A673 (cell line): ENCODE results near the gene VPS8. TPM values are rescaled to one million over a fixed set of nuclear protein-coding genes. Genes with fewer than 3 reads are reported as not detected.

Experiments
- BruUV-seq: library from RNA; stranded (reverse); fragments of 400-500 nt; replicated peaks from 2 replicates; lab custom pipeline; 2021; lab: Mats Ljungman, UMichigan
- CTCF ChIA-PET: fragments of 300-600 bp; sonication (Branson Sonifier 250); formaldehyde crosslinking; loops from one replicate; lab custom pipeline; 2022; ENCODE audit warnings: antibody characterized with exemption; lab: Charles Lee
- POLR2A ChIA-PET: fragments of 300-600 bp; sonication (Branson Sonifier 250); formaldehyde crosslinking; loops from one replicate; lab custom pipeline; 2022; ENCODE audit warnings: antibody characterized with exemption; ENCODE audit not compliant: low non-redundant PET; lab: Charles Lee
- DNase-seq: peaks from one replicate; pipeline ENCODE4 v3.0.0-alpha.2; 2015; ENCODE audit warnings: low spot score
- H3K27ac ChIP-seq: fragments of 200-600 bp; sonication (generic); 2 replicates; pipeline ENCODE4 v1.5.1; 2016; ENCODE audit warnings: mixed run types, low read depth, mild to moderate bottlenecking, mixed read lengths, antibody characterized with exemption, low read length; ENCODE audit not compliant: poor library complexity, severe bottlenecking
- H3K27me3 ChIP-seq: fragments of 200-600 bp; sonication (generic); replicated peaks from 2 replicates; pipeline ENCODE4 v1.6.1; 2017; ENCODE audit warnings: mixed run types, low read depth, mild to moderate bottlenecking, mixed read lengths, antibody characterized with exemption, low read length; ENCODE audit not compliant: insufficient read depth, poor library complexity
- H3K36me3 ChIP-seq: fragments of 200-600 bp; sonication (generic); 2 replicates; pipeline ENCODE4 v1.6.1; 2016; ENCODE audit warnings: mixed run types, mild to moderate bottlenecking, mixed read lengths, antibody characterized with exemption, low read length; ENCODE audit not compliant: insufficient read depth, poor library complexity, severe bottlenecking
- H3K4me1 ChIP-seq: fragments of 200-600 bp; sonication (generic); 2 replicates; pipeline ENCODE4 v1.6.1; 2017; ENCODE audit warnings: mixed run types, mild to moderate bottlenecking, mixed read lengths, antibody characterized with exemption, low read length; ENCODE audit not compliant: insufficient read depth, poor library complexity, severe bottlenecking
- H3K4me3 ChIP-seq: fragments of 200-600 bp; sonication (generic); 2 replicates; pipeline ENCODE4 v1.5.1; 2016; ENCODE audit warnings: low read depth, mixed run types, mild to moderate bottlenecking, mixed read lengths, low read length; ENCODE audit not compliant: poor library complexity, severe bottlenecking
- H3K9me3 ChIP-seq: fragments of 200-600 bp; sonication (generic); 2 replicates; pipeline ENCODE4 v1.6.1; 2016; ENCODE audit warnings: mixed run types, low read depth, mild to moderate bottlenecking, mixed read lengths, antibody characterized with exemption, low read length; ENCODE audit not compliant: poor library complexity, severe bottlenecking
- CTCF ChIP-seq: fragments of 300-800, 200-600 bp; sonication (generic); conservative IDR thresholded peaks from 2 replicates; pipeline ENCODE4 v1.5.1; 2017; ENCODE audit warnings: low read depth, mild to moderate bottlenecking, antibody characterized with exemption, low read length, moderate library complexity, mixed read lengths
- EZH2 ChIP-seq: fragments of 200-600 bp; sonication (generic); IDR thresholded peaks from 2 replicates; pipeline ENCODE4 v1.6.1; 2017; ENCODE audit warnings: borderline replicate concordance, low read depth, mild to moderate bottlenecking, mixed read lengths, antibody characterized with exemption, low read length; ENCODE audit not compliant: poor library complexity, severe bottlenecking
- intact Hi-C: fragments of 100-400 bp; cut with micrococcal nuclease; formaldehyde crosslinking; loops from one replicate; pipeline ENCODE4 v1.10.0; 2022; ENCODE audit not compliant: unreplicated experiment
- total RNA-seq: library from RNA; stranded (reverse); gene quantifications from 2 replicates; pipeline ENCODE4 v1.2.3, GENCODE V29; 2021

Gene VPS8
- total RNA-seq, 1 experiment from 2014 or later, result 42.3 TPM

GRCh38 chr3:184771301-184772127 is 40.5 kb upstream of the VPS8 start:
- ChIA-PET CTCF (no interaction called here), POLR2A (no interaction called here)
- no peaks in the 10 kb centered on the region for H3K36me3 ChIP-seq
- no peaks in the 10 kb centered on the region for H3K9me3 ChIP-seq
- BruUV-seq, result no TSS peak
- TF ChIP-seq EZH2, result no peak
- TF ChIP-seq CTCF, result no peak
- no peak for DNase-seq
- no peak overlapping the region for H3K27ac ChIP-seq
- intact Hi-C loops, result no loop called here
- H3K4me3 ChIP-seq, result no peak overlapping the region
- no peaks in the 10 kb centered on the region for H3K27me3 ChIP-seq
- H3K4me1 ChIP-seq, result no peaks in the 10 kb centered on the region

GRCh38 chr3:184772667-184773272 is 39.2 kb upstream of the VPS8 start:
- DNase-seq, result no peak
- Histone ChIP-seq H3K9me3 (no peaks in the 10 kb centered on the region), H3K27ac (no peak overlapping the region), H3K36me3 (no peaks in the 10 kb centered on the region), H3K4me3 (no peak overlapping the region), H3K27me3 (no peaks in the 10 kb centered on the region), H3K4me1 (no peaks in the 10 kb centered on the region)
- ChIA-PET CTCF (no interaction called here), POLR2A (interaction anchor here (0.7 kb wide), 1 partner anchor 8 kb away, joined by 3 read pairs; no protein-coding TSS in a partner anchor)
- TF ChIP-seq CTCF, result no peak
- TF ChIP-seq EZH2, result no peak
- intact Hi-C loops, result no loop called here
- no TSS peak for BruUV-seq

GRCh38 chr3:184773283-184774186 is 38.4 kb upstream of the VPS8 start:
- no TSS peak for BruUV-seq
- ChIA-PET CTCF (interaction anchor here (0.7 to 1.3 kb wide), 2 partner anchors 7 to 212 kb away, joined by 8 to 10 read pairs; partner anchors contain the start of gene EPHB3), POLR2A (interaction anchor here (0.7 kb wide), 1 partner anchor 8 kb away, joined by 3 read pairs; no protein-coding TSS in a partner anchor)
- no peaks in the 10 kb centered on the region for H3K36me3 ChIP-seq
- no peaks in the 10 kb centered on the region for H3K9me3 ChIP-seq
- H3K4me3 ChIP-seq, result no peak overlapping the region
- no peak for TF ChIP-seq CTCF
- no peak for TF ChIP-seq EZH2
- no peak for DNase-seq
- intact Hi-C loops, result no loop called here
- H3K4me1 ChIP-seq, result no peaks in the 10 kb centered on the region
- no peak overlapping the region for H3K27ac ChIP-seq
- no peaks in the 10 kb centered on the region for H3K27me3 ChIP-seq
